Ovary (tissue), 9 donors: ENCODE results near the gene SLC9A1. TPM values are rescaled to one million over a fixed set of nuclear protein-coding genes. Genes with fewer than 3 reads are reported as not detected.
A peak's percentile ranks its signal among the peaks of the same experiment; 100 is the strongest.

Experiments
- DNase-seq, 5 donors: peaks; one replicate each; pipeline ENCODE4 v3.0.0-alpha.2; 2019 to 2020
- H3K27ac ChIP-seq, 2 donors: fragments of 200-600 bp; one replicate each; pipeline versions ENCODE4 v1.5.1 to v1.8.0; 2019 to 2022
- H3K27me3 ChIP-seq: fragments of 200-600 bp; one replicate; pipeline ENCODE4 v1.8.0; 2022
- H3K36me3 ChIP-seq: fragments of 200-600 bp; sonication (generic); one replicate; pipeline ENCODE4 v1.5.1; 2019
- H3K4me1 ChIP-seq: one replicate; pipeline ENCODE4 v1.8.1; 2013; ENCODE audit warnings: mild to moderate bottlenecking, moderate library complexity; ENCODE audit not compliant: insufficient read depth
- H3K4me3 ChIP-seq: fragments of 200-600 bp; sonication (generic); one replicate; pipeline ENCODE4 v1.5.1; 2017
- H3K9me3 ChIP-seq, 2 donors: fragments of 200-600 bp in 1 of 2; sonication (generic) in 1 of 2; one replicate each; pipeline versions ENCODE4 v1.5.1 to v1.8.1; 2013 to 2019; ENCODE audit warnings: mild to moderate bottlenecking in 1 of 2, moderate library complexity in 1 of 2
- CTCF ChIP-seq, 3 donors: fragments of 450-650 bp in 2 of 3; fragments of 200-600 bp in 1 of 3; IDR thresholded peaks; one replicate each; pipeline versions ENCODE4 v1.5.1 to v1.8.0; 2016 to 2022; ENCODE audit warnings: antibody characterized with exemption in 3 of 3, mild to moderate bottlenecking in 1 of 3
- EP300 ChIP-seq: sonication (generic); formaldehyde crosslinking; IDR thresholded peaks from one replicate; pipeline ENCODE4 v1.6.1; 2017; ENCODE audit warnings: antibody characterized with exemption
- POLR2A ChIP-seq: fragments of 450-650 bp; IDR thresholded peaks from one replicate; pipeline ENCODE4 v1.6.1; 2017; ENCODE audit warnings: antibody characterized with exemption, mild to moderate bottlenecking, moderate library complexity
- WGBS, 3 donors: extraction: QIAGEN DNeasy Blood & Tissue Kit in 1 of 3; methylation state at CpG; one replicate each; pipeline versions ENCODE4 v1.1.5 to v1.1.7; 2013 to 2017; 5-methylcytosine and 5-hydroxymethylcytosine counted together
- intact Hi-C, 4 donors: fragments of 100-400 bp; cut with DNase I; formaldehyde crosslinking; loops; one replicate each; pipeline versions ENCODE4 v1.11.0 to v1.15.1; 2022 to 2023
- polyA plus RNA-seq, 2 donors: library from polyadenylated mRNA; stranded (reverse); fragments of 200-250 nt in 1 of 2; fragments of 350-450 nt in 1 of 2; fragmentation: Illumina TruSeq in 1 of 2; extraction: RNeasy Lipid Tissue Mini Kit (QIAGEN cat#74804) in 1 of 2; gene quantifications; one replicate each; pipeline ENCODE4 v1.2.3, GENCODE V29; 2013 to 2014
- total RNA-seq, 7 donors: library from RNA; depleted of rRNA in 2 of 7; stranded (reverse); fragments of >200 nt in 2 of 7; fragmentation: NEBNext Ultra II Directional in 3 of 7; extraction: Animal tissue kit (Norgen Biotek cat#: 25700) in 3 of 7; gene quantifications; one replicate each; pipeline versions ENCODE4 v1.1.0 to v1.2.4, GENCODE V29; 2016 to 2023
- donor health status: DM: no; HTN: no; CAD: no; lungs with moderate emphysema.
- donor health status: DM: no; HTN: no; CAD: no.
- donor health status: Bipolar disorder and iron deficiency.
- donor health status: DM: yes; HTN: yes; CAD: no.
- donor health status: DM: no; HTN: no; CAD: no.
- donor health status: DM: yes; HTN: yes; CAD: no.

The SLC9A1 gene
- total and polyA plus RNA-seq, 9 donors = 8.6 to 33.7 (median 14.8) TPM

- 5 to 9% (median 5%) methylated on average over 8 of the region's 8 CpGs for WGBS, 3 donors
- intact Hi-C loops = no loop called here
- H3K4me1 ChIP-seq = peaks cover 4% of the 10 kb centered on the region
- H3K4me3 ChIP-seq = no peak overlapping the region
- H3K27me3 ChIP-seq = no peaks in the 10 kb centered on the region
- H3K36me3 ChIP-seq = no peaks in the 10 kb centered on the region
- H3K27ac ChIP-seq = no peak overlapping the region
- H3K9me3 ChIP-seq = no peaks in the 10 kb centered on the region
- DNase-seq = peak in 3 of 5 donors; percentile 20 to 52 (median 24)
- TF ChIP-seq POLR2A = no peak
- TF ChIP-seq EP300 = no peak
- TF ChIP-seq CTCF (IDR thresholded peaks at IDR 0.05) = no peak
These were observed 83.9 kb downstream of the SLC9A1 start for GRCh38 chr1:27071049-27071416.

GRCh38 chr1:27070390-27071048 lies 84.4 kb downstream of the SLC9A1 start:
- no peaks in the 10 kb centered on the region for H3K27me3 ChIP-seq
- H3K4me3 ChIP-seq = no peak overlapping the region
- no peak overlapping the region for H3K27ac ChIP-seq
- WGBS, 3 donors = 66 to 75% (median 74%) methylated on average over 12 of the region's 12 CpGs
- H3K36me3 ChIP-seq = no peaks in the 10 kb centered on the region
- peaks cover 4% of the 10 kb centered on the region for H3K4me1 ChIP-seq
- intact Hi-C loops = no loop called here
- H3K9me3 ChIP-seq = no peaks in the 10 kb centered on the region
- DNase-seq = no peak
- TF ChIP-seq POLR2A = no peak
- no peak for TF ChIP-seq EP300
- no peak for TF ChIP-seq CTCF (IDR thresholded peaks at IDR 0.05)

GRCh38 chr1:27068922-27069321 lies 86.0 kb downstream of the SLC9A1 start:
- Histone ChIP-seq H3K27ac (no peak overlapping the region), H3K9me3 (no peaks in the 10 kb centered on the region), H3K4me3 (no peak overlapping the region), H3K4me1 (peaks cover 4% of the 10 kb centered on the region), H3K27me3 (no peaks in the 10 kb centered on the region), H3K36me3 (no peaks in the 10 kb centered on the region)
- no peak for DNase-seq
- 85 to 90% (median 88%) methylated on average over 4 of the region's 4 CpGs for WGBS, 3 donors
- intact Hi-C loops = no loop called here
- no peak for TF ChIP-seq EP300
- no peak for TF ChIP-seq POLR2A
- no peak for TF ChIP-seq CTCF (IDR thresholded peaks at IDR 0.05)

- no peaks in the 10 kb centered on the region for H3K36me3 ChIP-seq
- no peak overlapping the region for H3K27ac ChIP-seq
- DNase-seq = no peak
- 91 to 94% (median 94%) methylated on average over 5 of the region's 5 CpGs for WGBS, 3 donors
- no peaks in the 10 kb centered on the region for H3K9me3 ChIP-seq
- TF ChIP-seq CTCF (IDR thresholded peaks at IDR 0.05) (no peak), POLR2A (no peak), EP300 (no peak)
- intact Hi-C loops = no loop called here
- H3K27me3 ChIP-seq = no peaks in the 10 kb centered on the region
- H3K4me1 ChIP-seq = peaks cover 3% of the 10 kb centered on the region
- no peak overlapping the region for H3K4me3 ChIP-seq
These were observed 88.8 kb downstream of the SLC9A1 start for GRCh38 chr1:27065999-27066630.
